Subcutaneous adipose tissue (tissue), 4 donors: ENCODE data around the gene SIK2. TPM values are rescaled to one million over a fixed set of nuclear protein-coding genes. Genes with fewer than 3 reads are reported as not detected.

Experiments
- total RNA-seq, 4 donors: library from RNA; depleted of rRNA; stranded (reverse); fragments of >200 nt; gene quantifications; one replicate each; pipeline ENCODE4 v1.1.0, GENCODE V29; 2016
- TF ChIP-seq, protein P1 (sequence below): fragments of 450-650 bp; IDR thresholded peaks from one replicate; pipeline ENCODE4 v1.5.1; 2016; ENCODE audit warnings: low read depth, mild to moderate bottlenecking, control low read depth, antibody characterized with exemption, moderate library complexity

The SIK2 gene
- total RNA-seq, 4 donors from 2014 or later = 75.8 to 113 (median 101) TPM

DNA sequence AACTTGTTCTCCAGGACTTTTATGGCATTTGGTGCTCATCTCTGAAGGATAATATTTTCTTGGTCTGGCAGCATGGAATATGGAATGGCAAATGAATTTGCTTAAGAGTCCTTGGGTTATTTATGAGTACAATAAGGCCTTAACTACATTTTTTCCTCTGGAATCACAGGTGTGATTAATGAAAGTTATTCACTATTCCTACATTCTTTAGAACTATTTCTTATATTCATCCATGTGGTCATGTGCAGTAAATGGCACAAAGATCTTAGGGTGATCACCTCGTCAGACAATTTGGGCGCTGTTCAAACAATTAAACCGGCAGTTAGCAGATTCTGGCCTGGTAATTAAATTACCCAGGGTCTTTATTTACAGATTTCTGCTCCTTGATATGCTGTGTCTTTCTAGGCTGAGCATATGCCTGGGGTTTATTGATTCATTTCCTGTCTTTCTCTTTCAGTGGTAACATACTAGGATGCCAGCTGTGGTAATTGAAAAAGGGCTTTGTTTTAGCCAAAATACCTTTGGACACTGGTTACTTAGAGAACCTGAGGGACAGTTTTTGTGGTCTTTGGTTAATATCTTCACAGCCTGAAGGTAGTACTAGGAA is 31.6 kb downstream of the SIK2 start:
- TF ChIP-seq, protein P1, sequence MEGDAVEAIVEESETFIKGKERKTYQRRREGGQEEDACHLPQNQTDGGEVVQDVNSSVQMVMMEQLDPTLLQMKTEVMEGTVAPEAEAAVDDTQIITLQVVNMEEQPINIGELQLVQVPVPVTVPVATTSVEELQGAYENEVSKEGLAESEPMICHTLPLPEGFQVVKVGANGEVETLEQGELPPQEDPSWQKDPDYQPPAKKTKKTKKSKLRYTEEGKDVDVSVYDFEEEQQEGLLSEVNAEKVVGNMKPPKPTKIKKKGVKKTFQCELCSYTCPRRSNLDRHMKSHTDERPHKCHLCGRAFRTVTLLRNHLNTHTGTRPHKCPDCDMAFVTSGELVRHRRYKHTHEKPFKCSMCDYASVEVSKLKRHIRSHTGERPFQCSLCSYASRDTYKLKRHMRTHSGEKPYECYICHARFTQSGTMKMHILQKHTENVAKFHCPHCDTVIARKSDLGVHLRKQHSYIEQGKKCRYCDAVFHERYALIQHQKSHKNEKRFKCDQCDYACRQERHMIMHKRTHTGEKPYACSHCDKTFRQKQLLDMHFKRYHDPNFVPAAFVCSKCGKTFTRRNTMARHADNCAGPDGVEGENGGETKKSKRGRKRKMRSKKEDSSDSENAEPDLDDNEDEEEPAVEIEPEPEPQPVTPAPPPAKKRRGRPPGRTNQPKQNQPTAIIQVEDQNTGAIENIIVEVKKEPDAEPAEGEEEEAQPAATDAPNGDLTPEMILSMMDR = no peak

DNA sequence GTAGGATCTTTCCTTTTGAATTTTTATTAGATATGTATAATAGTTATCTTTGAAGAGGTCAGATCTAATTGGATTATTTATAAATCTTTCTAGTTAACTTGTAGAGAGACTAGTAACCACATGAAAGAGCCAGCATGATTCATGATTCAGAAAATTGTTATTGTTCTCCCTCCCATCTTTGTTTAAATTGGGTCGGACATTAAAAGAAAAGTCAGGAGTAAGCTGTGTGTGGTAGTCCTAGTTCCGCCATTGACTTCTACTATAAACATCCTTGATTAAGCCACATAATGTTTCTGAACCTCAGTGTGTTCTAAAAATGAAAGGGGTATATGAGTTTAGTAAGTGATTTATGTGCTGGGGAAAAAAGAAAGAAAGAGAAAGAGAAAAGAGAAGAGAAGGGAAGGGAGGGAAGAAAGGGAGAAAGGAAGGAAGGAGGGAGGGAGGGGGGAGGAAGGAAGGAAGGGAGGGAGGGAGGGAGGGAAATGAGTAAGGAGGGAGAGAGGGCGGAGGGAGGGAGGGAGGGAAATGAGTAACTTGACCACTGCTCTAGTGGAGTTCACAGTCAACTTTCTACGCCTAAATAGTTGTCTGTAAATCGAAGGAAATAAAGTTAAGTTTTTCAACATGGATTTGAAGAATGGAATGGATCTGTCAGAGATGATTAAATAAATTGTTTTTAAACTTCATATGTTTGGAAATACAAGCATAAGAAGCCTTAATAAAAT is 32.9 kb downstream of the SIK2 start:
- TF ChIP-seq, protein P1 = no peak

DNA sequence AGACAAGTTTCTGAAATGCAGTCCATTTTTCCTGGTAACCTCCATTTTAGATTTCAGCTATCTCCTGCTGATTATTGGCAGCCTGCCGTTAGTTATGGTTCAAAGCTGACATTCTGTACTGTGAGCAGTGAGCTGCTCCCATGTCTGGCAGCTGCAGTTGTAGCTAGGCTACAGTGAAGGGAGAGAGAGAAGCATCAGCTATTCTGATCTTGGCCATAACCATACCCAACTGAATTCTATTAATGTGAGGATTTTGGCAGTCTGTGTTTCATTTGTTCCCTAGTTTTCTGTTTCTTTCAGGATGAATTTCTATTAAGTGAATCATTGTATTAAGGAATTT is 33.4 kb downstream of the SIK2 start:
- TF ChIP-seq, protein P1 = no peak

DNA sequence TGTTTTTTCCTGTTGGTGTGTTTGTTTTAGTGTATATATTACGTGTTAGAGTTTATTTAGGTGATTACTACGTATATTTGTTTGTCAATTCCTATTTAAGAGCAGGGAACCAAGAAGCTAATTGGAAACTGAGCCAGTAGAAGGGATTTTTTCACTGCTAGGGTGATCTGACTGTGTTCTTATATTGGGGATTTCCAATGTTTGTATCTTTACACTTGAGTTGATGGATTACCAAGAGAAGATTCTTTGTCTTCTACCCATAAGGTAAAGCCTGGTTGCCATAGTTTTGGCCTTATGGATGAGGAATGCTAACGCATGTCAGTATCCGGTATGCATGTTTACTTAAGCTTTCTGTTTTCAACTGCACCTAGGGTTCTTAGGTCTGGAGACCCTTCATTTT is 35.6 kb downstream of the SIK2 start:
- TF ChIP-seq, protein P1 = no peak

DNA sequence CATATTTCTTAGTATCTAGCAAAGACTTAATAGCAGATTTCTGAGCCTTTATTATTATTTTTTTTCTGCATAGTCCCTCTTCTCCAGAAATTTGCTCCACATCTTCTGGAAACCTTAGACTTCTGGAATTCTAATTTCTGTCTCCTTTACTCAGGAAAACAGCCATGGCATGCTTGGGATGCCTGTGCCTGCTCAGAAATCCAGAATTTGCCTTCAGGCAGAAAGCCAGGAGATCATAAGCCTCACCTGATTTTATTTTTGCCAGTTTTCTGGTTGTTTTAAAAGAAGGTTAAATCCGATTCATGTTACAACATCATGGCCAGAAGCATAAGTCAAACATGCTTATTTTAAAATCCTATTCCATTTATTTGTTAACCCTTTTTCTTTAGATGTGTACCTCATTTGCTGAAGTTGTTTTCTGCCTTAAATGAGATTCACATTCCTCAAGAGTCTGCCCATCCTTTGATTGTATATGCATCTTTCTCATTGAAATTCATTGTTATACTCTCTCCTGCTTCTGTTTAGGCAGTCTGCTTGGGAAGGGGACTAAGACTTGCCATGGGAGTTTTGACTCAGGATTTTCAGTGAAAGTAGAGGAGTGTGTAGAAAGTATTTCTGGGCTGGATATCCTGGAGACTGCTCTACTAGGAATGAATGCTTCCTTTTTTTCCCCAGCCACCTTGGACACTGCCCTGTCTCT is 37.1 kb downstream of the SIK2 start:
- TF ChIP-seq, protein P1 = no peak

DNA sequence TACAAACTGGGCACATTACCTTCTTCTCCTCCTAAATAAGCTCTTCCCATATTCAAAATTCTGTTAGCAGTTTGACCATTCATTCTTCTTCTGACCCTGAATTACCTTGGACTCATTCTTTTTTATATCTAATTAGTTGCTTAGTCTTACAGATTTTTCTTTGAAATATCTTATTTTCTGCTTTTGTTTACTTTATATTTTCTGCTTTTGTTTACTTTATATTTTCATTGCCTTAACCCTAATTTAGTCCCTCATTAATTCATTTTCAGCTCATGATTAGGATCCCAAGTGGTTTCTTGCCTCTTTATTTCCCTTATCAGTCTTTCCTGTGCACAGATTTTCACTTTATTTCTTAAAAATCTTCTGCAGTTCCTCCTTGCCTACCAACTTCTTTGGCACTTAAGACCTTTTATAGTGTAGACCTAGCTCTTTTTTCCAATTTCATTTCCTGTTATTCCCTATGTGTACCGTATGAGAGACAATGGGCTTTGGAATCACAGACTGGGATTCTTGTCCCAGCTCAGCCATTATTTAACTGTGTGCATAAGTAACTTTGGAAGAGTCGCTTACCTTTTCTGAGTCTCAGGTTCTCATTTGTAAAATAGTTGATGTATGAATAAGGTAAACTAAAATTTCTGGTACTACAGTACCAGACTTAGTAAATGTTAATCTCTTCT is 39.2 kb downstream of the SIK2 start:
- TF ChIP-seq, protein P1 = no peak

DNA sequence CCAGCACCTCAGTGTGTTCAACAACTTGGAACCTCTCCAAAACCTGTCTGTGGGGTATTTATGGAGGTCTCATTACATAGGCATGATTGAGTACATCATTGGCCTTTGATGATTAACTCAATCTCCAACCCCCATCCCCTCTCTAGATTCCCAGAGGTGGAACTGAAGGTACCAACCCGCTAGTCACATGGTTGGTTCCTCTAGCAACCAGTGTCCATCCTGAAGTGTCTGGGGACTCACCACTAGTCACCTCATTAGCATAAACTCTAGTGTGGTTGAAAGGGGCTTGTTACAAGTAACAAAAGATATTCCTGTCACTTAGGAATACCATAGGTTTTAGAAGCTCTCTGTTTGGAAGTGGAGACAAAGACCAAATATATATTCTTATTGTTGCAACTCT is 40.3 kb downstream of the SIK2 start:
- TF ChIP-seq, protein P1 = no peak
